Epithelial cell of proximal tubule (primary cell): Measurements from ENCODE around the gene C6orf15. TPM values are rescaled to one million over a fixed set of nuclear protein-coding genes. Genes with fewer than 3 reads are reported as not detected.
A peak's percentile ranks its signal among the peaks of the same experiment; 100 is the strongest.

Experiments used
- DNase-seq: peaks from one replicate; pipeline ENCODE4 v3.0.0-alpha.2; 2011; ENCODE audit warnings: low read depth
- H3K4me3 ChIP-seq: 2 replicates; pipeline ENCODE4 v1.5.1; 2011; ENCODE audit warnings: low read depth, mild to moderate bottlenecking, low read length
- total RNA-seq: library from RNA; depleted of rRNA; stranded (reverse); fragments of >200 nt; gene quantifications from 2 replicates; pipeline ENCODE4 v1.2.3, GENCODE V29; 2015
- TF ChIP-seq, protein P1 (sequence below): conservative IDR thresholded peaks from 2 replicates; pipeline ENCODE4 v1.5.1; 2012; ENCODE audit warnings: low read depth, mild to moderate bottlenecking, low read length

C6orf15 gene
- total RNA-seq, 1 donor from 2014 or later, result 0.29 TPM

DNA sequence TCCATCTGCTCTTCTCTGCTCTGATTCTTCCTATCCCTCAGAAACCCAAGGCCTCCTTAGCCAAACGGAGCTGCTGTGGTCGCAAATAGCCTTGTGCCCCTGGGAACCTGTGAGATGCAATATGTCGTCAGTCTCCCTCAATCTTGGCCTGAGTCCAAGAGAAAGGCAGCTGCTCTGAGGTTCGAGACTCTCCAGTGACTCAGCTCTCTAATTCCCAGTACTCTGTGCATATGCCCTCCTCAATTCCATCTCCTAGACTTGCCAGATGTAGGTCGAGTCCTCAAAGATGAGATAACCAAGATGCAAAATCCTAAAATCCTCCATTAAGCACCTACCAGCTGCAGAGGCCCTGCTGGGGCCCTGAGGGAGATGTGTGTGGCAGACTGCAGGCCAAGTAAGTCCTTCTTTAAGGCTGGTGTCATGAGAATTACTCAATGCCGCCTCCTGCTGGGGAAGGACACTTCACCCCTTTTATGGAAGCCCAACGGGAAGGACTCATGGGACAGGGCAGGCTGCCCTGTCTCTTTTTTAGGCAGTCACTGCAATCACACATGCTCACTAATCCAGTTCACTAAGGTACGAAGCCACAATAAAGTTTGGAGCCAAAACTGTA lies 28.5 kb downstream of the C6orf15 start:
- no peak for DNase-seq
- TF ChIP-seq, protein P1, sequence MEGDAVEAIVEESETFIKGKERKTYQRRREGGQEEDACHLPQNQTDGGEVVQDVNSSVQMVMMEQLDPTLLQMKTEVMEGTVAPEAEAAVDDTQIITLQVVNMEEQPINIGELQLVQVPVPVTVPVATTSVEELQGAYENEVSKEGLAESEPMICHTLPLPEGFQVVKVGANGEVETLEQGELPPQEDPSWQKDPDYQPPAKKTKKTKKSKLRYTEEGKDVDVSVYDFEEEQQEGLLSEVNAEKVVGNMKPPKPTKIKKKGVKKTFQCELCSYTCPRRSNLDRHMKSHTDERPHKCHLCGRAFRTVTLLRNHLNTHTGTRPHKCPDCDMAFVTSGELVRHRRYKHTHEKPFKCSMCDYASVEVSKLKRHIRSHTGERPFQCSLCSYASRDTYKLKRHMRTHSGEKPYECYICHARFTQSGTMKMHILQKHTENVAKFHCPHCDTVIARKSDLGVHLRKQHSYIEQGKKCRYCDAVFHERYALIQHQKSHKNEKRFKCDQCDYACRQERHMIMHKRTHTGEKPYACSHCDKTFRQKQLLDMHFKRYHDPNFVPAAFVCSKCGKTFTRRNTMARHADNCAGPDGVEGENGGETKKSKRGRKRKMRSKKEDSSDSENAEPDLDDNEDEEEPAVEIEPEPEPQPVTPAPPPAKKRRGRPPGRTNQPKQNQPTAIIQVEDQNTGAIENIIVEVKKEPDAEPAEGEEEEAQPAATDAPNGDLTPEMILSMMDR, result peak; percentile 38
- H3K4me3 ChIP-seq, result no peak overlapping the region

DNA sequence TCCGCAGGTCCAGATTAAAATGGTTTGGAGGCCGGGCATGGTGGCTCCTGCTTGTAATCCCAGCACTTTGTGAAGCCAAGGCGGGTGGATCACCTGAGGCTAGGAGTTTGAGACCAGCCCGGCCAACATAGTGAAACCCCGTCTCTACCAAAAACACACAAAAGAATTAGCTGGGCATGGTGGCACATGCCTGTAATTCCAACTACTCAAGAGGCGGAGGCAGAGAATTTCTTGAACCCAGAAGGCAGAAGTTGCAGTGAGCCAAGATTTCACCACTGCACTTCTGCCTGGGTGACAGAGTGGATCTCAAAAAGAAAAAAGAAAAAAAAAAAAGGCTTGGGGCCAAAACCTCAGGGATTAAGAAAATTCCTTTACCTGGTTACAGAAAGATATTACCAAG lies 30.5 kb downstream of the C6orf15 start:
- DNase-seq, result no peak
- H3K4me3 ChIP-seq, result no peak overlapping the region
- TF ChIP-seq, protein P1, result no peak

DNA sequence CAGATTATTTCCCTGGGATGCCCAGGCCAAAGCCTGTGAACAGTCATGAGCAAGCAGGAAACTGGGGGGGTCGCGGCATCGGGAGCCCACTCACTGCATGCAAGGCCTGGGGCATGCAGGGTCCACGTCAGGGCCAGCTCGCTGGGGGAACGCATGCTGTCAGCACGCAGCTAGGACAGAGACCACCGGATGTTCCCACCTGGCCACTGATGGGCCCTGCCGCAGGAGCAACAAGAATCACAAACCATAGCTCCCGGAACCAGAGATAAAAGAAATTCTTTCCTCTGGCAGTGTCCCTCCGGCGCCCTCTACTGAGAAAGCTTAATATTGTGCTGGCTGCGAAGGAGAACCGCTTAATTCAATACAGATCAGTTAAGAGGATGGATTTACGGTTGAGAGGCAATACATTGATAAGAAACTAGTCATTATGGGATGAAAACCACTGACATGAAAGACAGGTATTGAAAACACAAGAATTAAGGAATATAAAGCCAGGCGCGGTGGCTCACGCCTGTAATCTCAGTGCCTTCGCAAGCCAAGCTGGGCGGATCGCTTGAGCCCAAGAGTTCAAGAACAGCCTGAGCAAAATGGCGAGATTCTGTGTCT lies 32.6 kb downstream of the C6orf15 start:
- H3K4me3 ChIP-seq, result no peak overlapping the region
- DNase-seq, result no peak
- TF ChIP-seq, protein P1, result peak; percentile 78

DNA sequence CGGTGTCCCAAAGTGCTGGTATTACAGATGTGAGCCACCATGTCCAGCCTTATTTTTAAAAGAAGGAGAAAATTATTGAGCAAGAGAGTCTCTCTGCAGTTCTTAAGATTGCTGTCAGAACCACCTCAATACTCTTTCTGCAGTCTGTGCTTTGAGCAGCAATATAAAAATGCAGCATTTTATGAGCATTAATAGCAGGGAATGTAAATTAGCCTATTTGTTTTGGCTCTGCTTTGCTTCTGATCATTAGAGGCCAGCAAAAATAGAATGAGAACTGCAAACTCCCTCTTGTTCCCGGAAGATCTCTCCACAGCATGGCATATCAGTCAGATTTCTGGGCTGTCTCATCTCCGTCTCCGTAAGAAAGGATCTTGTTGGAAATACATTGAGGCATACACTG lies 35.8 kb downstream of the C6orf15 start:
- H3K4me3 ChIP-seq, result no peak overlapping the region
- DNase-seq, result no peak
- TF ChIP-seq, protein P1, result no peak

DNA sequence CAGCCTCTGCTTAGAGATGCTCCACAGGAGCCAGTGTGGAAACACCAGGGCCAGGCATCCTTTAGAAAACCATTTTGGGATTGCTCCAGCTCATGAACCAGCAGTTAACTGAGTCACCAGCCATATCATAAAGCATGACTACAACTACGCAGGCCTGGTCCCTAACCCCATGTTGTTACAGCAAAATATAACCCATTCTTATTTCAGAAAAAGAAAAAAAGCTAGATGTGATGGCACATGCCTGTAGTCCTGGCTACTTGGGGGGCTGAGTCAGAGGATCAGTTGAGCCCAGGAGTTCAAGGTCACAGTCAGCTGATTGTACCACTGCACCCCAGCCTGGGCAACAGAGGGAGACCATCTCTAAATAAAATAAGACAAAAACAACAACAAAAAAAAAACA lies 36.8 kb downstream of the C6orf15 start:
- DNase-seq, result no peak

DNA sequence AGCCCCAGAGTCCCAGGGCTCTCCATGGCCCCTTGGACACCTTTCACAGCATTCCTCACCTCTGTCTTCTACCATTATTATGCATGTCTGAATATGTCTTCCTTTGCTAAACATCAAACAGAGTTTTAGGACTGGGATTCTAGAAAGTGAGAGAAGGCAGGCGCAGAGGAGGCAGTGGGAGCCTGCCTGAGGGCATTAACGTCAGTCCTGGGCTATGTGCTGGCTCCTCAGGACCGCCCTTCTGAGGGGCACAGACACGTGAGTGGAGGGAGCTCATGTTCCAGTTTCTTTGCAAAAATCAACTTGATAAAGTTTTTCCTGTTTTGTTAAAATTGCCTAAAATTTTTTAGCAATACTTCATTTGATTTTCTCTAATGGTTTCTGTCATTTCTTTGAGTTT lies 38.0 kb downstream of the C6orf15 start:
- TF ChIP-seq, protein P1, result no peak
- H3K4me3 ChIP-seq, result no peak overlapping the region
- DNase-seq, result no peak

More for the DNA sequence above, 36.8 kb downstream of the C6orf15 start:
- H3K4me3 ChIP-seq, result no peak overlapping the region
- TF ChIP-seq, protein P1, result no peak

DNA sequence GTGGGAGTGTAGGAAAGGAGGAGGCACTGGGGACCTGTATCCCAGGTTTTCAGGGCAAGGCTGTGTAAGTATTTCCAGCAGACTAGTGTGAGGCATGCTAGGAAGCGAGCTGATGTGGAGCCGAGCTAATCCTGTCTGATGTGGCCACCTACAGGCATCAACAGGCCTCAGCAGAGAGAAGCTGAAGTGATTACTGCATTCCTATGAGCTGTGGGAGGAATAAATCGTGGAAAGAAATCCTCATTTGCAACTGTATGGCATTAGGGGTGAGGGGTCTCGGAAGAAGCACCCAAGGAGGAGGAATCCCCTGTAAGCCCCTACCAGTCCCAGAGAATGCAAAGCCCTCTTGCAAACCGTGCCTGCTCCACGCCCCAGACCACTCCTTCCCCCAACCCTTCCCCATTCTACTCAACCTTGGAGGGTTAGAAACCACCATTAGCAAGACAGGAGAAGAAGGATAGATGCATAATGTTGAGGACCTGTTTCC lies 41.6 kb downstream of the C6orf15 start:
- TF ChIP-seq, protein P1, result peak; percentile 86
- no peak overlapping the region for H3K4me3 ChIP-seq
- peak; percentile 45 for DNase-seq
